Measurements from ENCODE around the gene TNFRSF6B.
"Not testable (repeated sequence)": the region's sequence is repeated elsewhere in the genome, so short reads cannot be mapped to it uniquely, and the experiment has no call there.

DNA sequence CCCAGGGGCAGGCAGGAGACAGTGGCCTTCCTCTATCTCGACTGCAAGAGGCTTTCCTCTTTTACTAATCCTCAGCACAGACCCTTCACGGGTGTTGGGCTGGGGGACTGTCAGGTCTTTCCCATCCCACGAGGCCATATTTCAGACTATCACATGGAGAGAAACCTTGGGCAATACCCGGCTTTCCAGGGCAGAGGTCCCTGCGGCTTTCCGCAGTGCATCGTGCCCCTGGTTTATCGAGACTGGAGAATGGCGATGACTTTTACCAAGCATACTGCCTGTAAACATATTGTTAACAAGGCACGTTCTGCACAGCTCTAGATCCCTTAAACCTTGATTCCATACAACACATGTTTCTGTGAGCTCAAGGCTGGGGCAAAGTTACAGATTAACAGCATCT is 36.3 kb upstream of the TNFRSF6B start:
- TF ChIP-seq, protein P1, sequence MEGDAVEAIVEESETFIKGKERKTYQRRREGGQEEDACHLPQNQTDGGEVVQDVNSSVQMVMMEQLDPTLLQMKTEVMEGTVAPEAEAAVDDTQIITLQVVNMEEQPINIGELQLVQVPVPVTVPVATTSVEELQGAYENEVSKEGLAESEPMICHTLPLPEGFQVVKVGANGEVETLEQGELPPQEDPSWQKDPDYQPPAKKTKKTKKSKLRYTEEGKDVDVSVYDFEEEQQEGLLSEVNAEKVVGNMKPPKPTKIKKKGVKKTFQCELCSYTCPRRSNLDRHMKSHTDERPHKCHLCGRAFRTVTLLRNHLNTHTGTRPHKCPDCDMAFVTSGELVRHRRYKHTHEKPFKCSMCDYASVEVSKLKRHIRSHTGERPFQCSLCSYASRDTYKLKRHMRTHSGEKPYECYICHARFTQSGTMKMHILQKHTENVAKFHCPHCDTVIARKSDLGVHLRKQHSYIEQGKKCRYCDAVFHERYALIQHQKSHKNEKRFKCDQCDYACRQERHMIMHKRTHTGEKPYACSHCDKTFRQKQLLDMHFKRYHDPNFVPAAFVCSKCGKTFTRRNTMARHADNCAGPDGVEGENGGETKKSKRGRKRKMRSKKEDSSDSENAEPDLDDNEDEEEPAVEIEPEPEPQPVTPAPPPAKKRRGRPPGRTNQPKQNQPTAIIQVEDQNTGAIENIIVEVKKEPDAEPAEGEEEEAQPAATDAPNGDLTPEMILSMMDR (conservative IDR thresholded peaks at IDR 0.05 in 1 of 2, IDR thresholded peaks at IDR 0.05 in 1 of 2; ENCODE audit: low read depth in 1 of 2, low read length in 2 of 2) = not testable (repeated sequence)
- not testable (repeated sequence) for TF ChIP-seq EZH2 (IDR thresholded peaks at IDR 0.05; ENCODE audit: low read length, missing control alignments)

All from fibroblast of lung (primary cell).